ENCODE data around the gene SH3BGR. TPM values are rescaled to one million over a fixed set of nuclear protein-coding genes. Genes with fewer than 3 reads are reported as not detected.

SH3BGR gene
- total RNA-seq, 2 experiments from 2014 or later = 0.88 to 1.7 TPM

DNA sequence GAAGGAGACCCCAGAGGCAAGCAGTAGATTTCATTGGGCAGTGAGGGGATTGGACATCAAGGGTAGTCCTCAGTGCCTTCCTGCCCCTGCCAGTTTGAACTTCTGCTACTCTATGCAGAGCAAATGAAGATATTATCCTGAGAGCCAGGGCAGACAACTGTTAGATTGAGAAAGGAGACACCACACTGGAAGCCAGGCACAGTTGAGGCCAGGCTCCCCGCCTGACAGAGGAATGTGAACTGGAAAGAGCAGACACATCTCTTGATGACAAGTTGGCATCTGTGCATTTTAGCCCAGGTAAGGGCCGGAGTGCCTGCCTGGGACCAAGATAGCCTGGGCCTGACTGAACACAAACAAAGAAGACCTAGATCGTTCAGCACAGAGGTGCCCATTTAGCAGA, 16.0 kb downstream of the SH3BGR start:
- H3K27me3 Mint-ChIP-seq = no peaks in the 10 kb centered on the region
- POLR2A ChIA-PET = no interaction called here
- no peak overlapping the region for H3K4me3 Mint-ChIP-seq
- H3K27ac Mint-ChIP-seq = no peak overlapping the region
- no peak for DNase-seq
- no peaks in the 10 kb centered on the region for H3K4me1 Mint-ChIP-seq
- CTCF ChIA-PET = no interaction called here
- H3K9me3 Mint-ChIP-seq = no peaks in the 10 kb centered on the region
- no peaks in the 10 kb centered on the region for H3K36me3 Mint-ChIP-seq (ENCODE audit: low read depth)

DNA sequence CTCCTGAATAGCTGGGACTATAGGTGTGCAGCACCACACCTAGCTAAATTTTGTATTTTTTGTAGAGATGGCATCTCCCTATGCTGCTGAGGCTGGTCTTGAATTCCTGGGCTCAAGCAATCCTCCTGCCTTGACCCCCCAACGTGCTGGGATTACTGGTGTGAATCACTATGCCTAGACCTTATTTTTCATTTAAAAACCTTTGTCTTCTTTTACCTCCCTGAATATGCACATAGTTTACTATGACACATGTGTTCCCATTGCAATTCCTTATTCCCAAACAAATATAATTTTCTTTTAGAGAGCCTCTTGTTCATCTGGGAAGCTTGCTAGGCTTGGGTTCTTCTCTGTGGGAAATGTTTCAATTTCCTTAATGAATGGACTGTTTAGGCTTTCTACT, 16.8 kb downstream of the SH3BGR start:
- Mint-ChIP-seq H3K27ac (no peak overlapping the region), H3K9me3 (no peaks in the 10 kb centered on the region), H3K36me3 (ENCODE audit: low read depth) (no peaks in the 10 kb centered on the region), H3K4me3 (no peak overlapping the region), H3K4me1 (no peaks in the 10 kb centered on the region), H3K27me3 (no peaks in the 10 kb centered on the region)
- DNase-seq = no peak
- ChIA-PET CTCF (interaction anchor here (0.7 kb wide), 1 partner anchor 40 kb away, joined by 4 read pairs; no protein-coding TSS in a partner anchor), POLR2A (no interaction called here)

DNA sequence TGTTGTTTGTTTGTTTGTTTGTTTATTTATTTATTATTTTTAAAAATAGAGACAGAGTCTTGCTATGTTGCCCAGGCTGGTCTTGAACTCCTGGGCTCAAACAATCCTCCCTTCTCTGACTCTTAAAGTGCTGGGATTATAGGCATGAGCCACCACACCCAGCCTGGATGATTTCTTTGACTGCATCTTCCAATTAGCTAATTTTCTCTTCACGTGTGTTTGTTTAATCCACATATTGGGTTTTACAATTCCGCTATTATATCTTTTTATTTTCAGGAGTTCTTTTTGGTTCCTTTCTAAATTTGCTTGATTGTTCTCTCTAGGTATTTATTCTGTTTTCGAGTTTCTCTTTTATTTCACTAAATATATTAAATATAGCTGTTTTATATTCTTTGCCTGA, 19.8 kb downstream of the SH3BGR start:
- no peaks in the 10 kb centered on the region for H3K4me1 Mint-ChIP-seq
- H3K9me3 Mint-ChIP-seq = no peaks in the 10 kb centered on the region
- ChIA-PET POLR2A (no interaction called here), CTCF (no interaction called here)
- no peaks in the 10 kb centered on the region for H3K27me3 Mint-ChIP-seq
- DNase-seq = no peak
- H3K4me3 Mint-ChIP-seq = no peak overlapping the region
- no peaks in the 10 kb centered on the region for H3K36me3 Mint-ChIP-seq (ENCODE audit: low read depth)
- no peak overlapping the region for H3K27ac Mint-ChIP-seq

DNA sequence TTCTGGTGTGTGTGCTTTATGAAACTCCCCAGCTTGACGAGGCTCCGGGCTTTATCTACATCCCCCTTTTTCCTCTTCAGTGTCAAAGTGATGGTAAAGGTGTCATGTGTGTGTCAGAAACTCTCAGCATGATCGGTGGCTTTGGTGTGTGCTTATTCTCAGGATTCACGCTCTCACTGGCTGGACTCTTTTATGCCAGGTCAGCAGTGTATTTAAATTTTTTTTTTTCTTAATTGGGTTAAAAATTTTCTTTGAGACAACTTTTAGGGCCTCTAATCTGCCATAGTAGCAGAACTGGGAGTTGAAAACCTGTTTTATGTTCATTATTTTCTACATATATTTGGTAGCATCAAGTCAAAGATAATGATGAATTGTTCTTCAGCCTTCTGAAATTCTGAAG, 21.0 kb downstream of the SH3BGR start:
- Mint-ChIP-seq H3K9me3 (no peaks in the 10 kb centered on the region), H3K36me3 (ENCODE audit: low read depth) (no peaks in the 10 kb centered on the region), H3K4me3 (no peak overlapping the region), H3K27ac (no peak overlapping the region), H3K4me1 (no peaks in the 10 kb centered on the region), H3K27me3 (no peaks in the 10 kb centered on the region)
- ChIA-PET CTCF (no interaction called here), POLR2A (no interaction called here)
- no peak for DNase-seq

DNA sequence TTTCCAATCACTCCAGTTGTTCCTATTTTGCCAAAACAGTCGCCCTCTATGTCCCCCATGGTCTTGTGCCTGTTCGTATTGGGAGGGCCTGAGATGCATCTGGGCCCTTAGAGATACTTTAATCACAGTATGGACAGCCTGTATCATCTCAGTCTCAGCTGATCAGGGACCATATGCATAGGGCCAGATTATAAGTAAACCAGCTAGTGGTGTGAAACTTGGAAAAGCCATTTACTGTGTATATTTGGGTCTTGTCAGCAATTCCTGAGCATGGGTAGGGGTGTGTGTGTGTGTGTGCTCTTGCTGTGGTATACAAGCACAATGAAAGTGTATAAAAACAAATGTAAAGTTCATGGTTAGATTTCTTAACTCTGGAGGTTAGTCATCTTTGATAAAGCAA, 22.8 kb downstream of the SH3BGR start:
- ChIA-PET POLR2A (no interaction called here), CTCF (no interaction called here)
- Mint-ChIP-seq H3K27ac (no peak overlapping the region), H3K4me1 (no peaks in the 10 kb centered on the region), H3K4me3 (no peak overlapping the region), H3K9me3 (no peaks in the 10 kb centered on the region), H3K36me3 (ENCODE audit: low read depth) (no peaks in the 10 kb centered on the region), H3K27me3 (no peaks in the 10 kb centered on the region)
- no peak for DNase-seq

DNA sequence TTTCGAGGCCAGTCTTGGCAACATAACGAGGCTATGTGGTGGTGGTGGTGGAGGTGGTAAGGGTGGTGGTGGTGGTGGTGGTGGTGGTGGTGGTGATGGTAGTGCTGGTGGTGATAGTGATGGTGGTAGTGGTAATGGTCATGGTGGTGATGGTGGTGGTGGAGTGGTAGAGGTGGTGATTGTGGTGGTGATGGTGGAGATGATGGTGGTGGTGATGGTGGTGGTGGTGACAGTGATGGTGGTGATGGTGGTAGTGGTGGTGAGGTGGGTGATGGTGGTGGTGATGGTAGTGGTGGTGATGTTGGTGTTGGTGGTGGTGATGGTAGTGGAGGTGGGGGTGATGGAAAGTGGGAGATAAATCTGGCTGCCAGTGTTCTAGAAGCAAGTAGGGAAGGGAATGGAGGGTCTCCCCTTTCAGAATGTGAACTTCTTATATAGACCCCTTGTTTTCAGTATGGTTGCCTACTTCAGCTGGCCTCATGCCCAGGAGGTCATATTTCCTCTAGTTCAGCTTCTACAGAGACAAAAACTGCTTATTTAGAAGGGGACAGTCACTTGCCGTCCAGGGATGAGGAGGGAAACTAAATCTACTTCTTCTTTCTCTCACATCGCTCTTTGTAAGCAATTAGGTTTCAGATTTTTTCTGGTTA, 27.5 kb downstream of the SH3BGR start:
- CTCF ChIA-PET = no interaction called here
- H3K4me1 Mint-ChIP-seq = no peaks in the 10 kb centered on the region
- H3K4me3 Mint-ChIP-seq = no peak overlapping the region
- no peaks in the 10 kb centered on the region for H3K27me3 Mint-ChIP-seq
- no peaks in the 10 kb centered on the region for H3K9me3 Mint-ChIP-seq
- H3K36me3 Mint-ChIP-seq (ENCODE audit: low read depth) = no peaks in the 10 kb centered on the region
- POLR2A ChIA-PET = no interaction called here
- H3K27ac Mint-ChIP-seq = no peak overlapping the region
- DNase-seq = no peak

DNA sequence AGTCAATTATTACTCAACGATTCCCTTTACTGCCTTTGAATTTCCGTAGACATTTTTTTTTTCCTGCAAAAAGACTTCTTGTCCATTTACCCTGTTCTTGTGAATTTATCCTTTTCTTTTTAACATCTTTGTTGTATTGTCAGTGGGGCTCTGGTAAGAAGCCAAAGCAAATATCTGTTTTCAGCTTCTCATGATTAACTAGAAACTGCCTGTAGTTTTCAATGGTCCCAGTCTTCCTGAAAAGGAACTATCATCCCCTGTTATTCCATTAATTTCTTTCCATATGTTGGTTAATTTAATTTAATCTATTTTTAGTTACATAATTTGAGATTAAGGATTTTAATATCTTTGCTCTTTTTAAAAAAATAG, 28.0 kb downstream of the SH3BGR start:
- ChIA-PET POLR2A (no interaction called here), CTCF (no interaction called here)
- H3K4me1 Mint-ChIP-seq = no peaks in the 10 kb centered on the region
- H3K4me3 Mint-ChIP-seq = no peak overlapping the region
- no peaks in the 10 kb centered on the region for H3K27me3 Mint-ChIP-seq
- H3K9me3 Mint-ChIP-seq = no peaks in the 10 kb centered on the region
- no peak for DNase-seq
- H3K36me3 Mint-ChIP-seq (ENCODE audit: low read depth) = no peaks in the 10 kb centered on the region
- H3K27ac Mint-ChIP-seq = no peak overlapping the region

DNA sequence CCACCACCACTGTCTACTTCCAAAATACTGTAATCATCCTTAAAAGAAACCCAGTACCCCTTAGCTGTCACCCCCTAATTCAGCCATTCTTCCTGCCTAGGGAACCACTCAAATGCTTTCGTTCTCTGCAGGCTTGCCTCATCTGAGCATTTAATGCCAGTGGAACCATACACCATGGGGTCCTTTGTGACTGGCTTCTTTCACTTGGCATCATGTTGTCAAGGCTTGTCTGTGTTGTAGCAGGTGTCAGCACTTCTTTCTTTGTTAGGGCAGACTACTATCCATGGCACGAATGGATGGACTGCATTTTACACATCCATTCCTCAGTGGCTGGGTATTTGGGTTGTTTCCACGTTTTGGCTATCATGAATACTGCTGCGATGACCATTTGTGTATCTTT, 28.5 kb downstream of the SH3BGR start:
- no peaks in the 10 kb centered on the region for H3K27me3 Mint-ChIP-seq
- DNase-seq = no peak
- H3K4me1 Mint-ChIP-seq = no peaks in the 10 kb centered on the region
- no peaks in the 10 kb centered on the region for H3K36me3 Mint-ChIP-seq (ENCODE audit: low read depth)
- ChIA-PET POLR2A (no interaction called here), CTCF (no interaction called here)
- H3K4me3 Mint-ChIP-seq = no peak overlapping the region
- no peaks in the 10 kb centered on the region for H3K9me3 Mint-ChIP-seq
- H3K27ac Mint-ChIP-seq = no peak overlapping the region

DNA sequence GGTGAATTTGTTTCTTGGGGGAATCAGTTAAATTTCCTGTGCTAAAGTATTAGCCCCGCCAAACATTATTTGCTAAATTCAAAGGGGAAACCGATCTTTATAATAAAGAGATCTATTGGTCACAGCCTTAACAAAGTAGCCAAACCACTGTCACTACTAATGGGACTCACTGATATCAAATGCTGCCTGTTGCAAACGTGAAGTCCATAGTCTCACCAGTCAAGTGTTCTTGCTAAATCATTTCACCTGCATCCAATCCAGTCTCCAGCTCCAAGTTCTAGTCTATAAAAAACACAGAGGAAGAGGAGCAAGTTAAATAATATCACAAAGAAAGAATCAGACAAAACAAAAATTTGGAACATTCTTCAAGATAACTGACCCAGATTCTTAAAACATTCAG, 30.1 kb downstream of the SH3BGR start:
- H3K4me1 Mint-ChIP-seq = no peaks in the 10 kb centered on the region
- no peaks in the 10 kb centered on the region for H3K27me3 Mint-ChIP-seq
- no peaks in the 10 kb centered on the region for H3K36me3 Mint-ChIP-seq (ENCODE audit: low read depth)
- ChIA-PET POLR2A (no interaction called here), CTCF (no interaction called here)
- H3K4me3 Mint-ChIP-seq = no peak overlapping the region
- DNase-seq = no peak
- H3K27ac Mint-ChIP-seq = no peak overlapping the region
- no peaks in the 10 kb centered on the region for H3K9me3 Mint-ChIP-seq

DNA sequence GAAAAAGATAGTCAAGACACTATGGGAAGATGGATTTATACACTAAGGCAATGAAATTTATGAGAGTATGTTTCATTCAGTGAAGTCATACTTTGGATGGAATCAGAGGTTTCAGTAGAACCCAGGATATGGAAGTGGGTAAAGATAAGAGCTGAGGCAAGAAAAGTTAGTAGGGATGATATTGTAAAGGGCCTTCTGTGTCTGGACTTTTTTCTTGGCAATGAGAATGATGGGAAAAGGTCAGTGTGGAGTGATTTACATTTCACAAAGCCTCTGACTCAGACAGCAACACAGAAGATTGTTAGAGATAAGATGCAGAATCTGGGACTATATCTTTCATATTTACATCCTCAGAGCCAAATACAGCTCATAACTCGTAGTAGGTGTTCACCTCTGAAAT, 32.1 kb downstream of the SH3BGR start:
- no peak overlapping the region for H3K4me3 Mint-ChIP-seq
- no peaks in the 10 kb centered on the region for H3K4me1 Mint-ChIP-seq
- no peak overlapping the region for H3K27ac Mint-ChIP-seq
- DNase-seq = no peak
- CTCF ChIA-PET = no interaction called here
- POLR2A ChIA-PET = no interaction called here
- H3K9me3 Mint-ChIP-seq = no peaks in the 10 kb centered on the region
- no peaks in the 10 kb centered on the region for H3K36me3 Mint-ChIP-seq (ENCODE audit: low read depth)
- H3K27me3 Mint-ChIP-seq = no peaks in the 10 kb centered on the region

DNA sequence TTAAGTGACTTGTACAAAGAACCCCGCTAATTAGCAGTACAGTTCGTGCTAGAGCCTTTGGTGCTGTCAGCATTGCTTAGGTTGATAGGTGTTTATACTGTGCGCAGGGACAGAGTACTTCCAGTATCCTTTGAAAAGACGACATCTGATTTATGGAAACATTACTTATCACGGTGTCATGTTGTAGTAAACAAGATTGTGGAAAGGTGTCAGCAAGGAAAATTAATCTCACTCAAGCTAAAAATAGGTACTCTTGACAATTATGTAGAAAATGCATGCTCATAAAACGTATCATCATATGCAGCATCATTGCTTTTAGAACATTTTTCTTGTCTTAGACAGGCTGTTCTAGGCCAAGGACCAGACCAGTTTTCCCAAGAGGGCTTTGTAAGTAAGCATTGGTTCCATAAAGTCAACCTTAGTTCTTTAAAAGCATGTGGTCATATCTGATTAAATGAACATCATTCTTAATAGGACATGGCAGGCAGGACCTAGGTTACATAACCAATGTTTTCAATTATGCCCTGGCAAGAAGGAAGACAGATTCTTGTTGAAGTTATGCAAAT, 33.0 kb downstream of the SH3BGR start:
- Mint-ChIP-seq H3K4me1 (no peaks in the 10 kb centered on the region), H3K27ac (no peak overlapping the region), H3K27me3 (no peaks in the 10 kb centered on the region), H3K4me3 (no peak overlapping the region), H3K36me3 (ENCODE audit: low read depth) (no peaks in the 10 kb centered on the region), H3K9me3 (no peaks in the 10 kb centered on the region)
- POLR2A ChIA-PET = no interaction called here
- no peak for DNase-seq
- CTCF ChIA-PET = no interaction called here

DNA sequence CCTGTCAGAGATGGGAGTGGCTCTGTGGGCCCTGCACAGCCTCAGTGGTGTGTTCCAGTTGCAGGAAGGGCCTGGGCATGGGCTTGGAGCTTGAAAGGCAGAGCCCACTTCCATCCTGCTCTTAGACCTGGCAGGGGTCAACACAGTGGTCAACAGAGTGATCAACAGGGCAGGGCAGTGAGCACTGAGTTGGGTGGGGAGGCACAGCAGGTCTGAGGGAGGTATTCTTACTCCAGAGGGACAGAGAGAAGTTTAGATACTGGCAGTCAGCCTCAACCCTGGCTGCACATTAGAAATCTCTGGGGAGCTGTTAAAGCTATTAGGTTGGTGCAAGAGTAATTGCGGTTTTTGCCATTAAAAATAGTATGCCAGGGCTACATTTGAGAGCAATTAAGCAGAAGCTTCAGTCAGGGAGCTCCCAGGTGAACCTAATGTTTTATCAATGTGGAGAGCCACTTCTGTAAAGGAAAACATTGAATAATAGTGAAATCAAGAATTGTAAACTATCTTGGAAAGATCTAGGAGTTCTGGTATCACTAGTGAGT, 37.7 kb downstream of the SH3BGR start:
- Mint-ChIP-seq H3K36me3 (ENCODE audit: low read depth) (no peaks in the 10 kb centered on the region), H3K9me3 (no peaks in the 10 kb centered on the region), H3K27me3 (no peaks in the 10 kb centered on the region), H3K27ac (no peak overlapping the region), H3K4me1 (no peaks in the 10 kb centered on the region), H3K4me3 (no peak overlapping the region)
- no peak for DNase-seq
- CTCF ChIA-PET = no interaction called here
- POLR2A ChIA-PET = no interaction called here

DNA sequence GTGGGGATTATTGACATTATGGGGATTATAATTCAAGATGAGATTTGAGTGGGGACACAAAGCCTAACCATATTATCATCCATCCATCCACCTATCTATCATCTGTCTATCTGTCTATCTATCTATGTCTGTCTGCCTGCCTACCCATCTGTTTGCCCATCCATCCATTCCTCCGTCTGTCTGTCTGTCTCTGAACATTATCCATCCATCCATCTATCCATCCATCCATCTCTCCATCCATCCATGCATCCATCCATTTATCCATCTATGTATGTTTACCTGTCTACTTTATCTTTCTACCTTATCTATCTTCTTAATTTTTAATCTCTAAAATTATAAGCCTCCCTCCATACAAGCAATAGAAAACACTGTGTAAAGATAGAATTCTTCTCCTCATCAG, 47.4 kb downstream of the SH3BGR start:
- Mint-ChIP-seq H3K4me3 (no peak overlapping the region), H3K36me3 (ENCODE audit: low read depth) (no peaks in the 10 kb centered on the region), H3K9me3 (peaks cover 2% of the 10 kb centered on the region), H3K27ac (no peak overlapping the region), H3K4me1 (no peaks in the 10 kb centered on the region), H3K27me3 (no peaks in the 10 kb centered on the region)
- DNase-seq = no peak
- ChIA-PET CTCF (no interaction called here), POLR2A (no interaction called here)

DNA sequence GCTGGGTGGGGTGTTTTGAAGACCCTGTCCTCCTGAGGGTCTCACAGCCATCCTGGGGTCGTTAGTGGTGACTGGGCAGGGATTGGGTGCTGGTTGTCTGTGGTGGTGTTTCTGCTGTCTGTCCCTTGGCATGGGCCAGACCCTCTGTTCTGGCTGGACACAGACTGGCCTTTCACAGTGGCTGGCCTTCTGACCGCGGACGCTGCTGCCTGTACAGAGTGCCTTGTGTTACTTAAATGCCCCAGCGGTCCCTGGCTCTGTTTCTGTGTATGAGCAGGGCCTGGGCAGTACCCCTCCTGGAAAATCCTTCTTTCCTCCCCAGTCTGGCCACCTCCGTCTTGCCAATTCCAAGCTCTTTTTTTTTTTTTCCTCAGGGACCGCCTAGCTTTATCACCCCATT, 50.9 kb downstream of the SH3BGR start:
- CTCF ChIA-PET = no interaction called here
- POLR2A ChIA-PET = no interaction called here

More for the DNA sequence above, 50.9 kb downstream of the SH3BGR start:
- Mint-ChIP-seq H3K27ac (no peak overlapping the region), H3K4me1 (no peaks in the 10 kb centered on the region), H3K9me3 (no peaks in the 10 kb centered on the region), H3K4me3 (no peak overlapping the region), H3K36me3 (ENCODE audit: low read depth) (no peaks in the 10 kb centered on the region), H3K27me3 (no peaks in the 10 kb centered on the region)
- DNase-seq = no peak
